HCT116 (cell line): ENCODE measurements around the gene ARMC6. TPM values are rescaled to one million over a fixed set of nuclear protein-coding genes. Genes with fewer than 3 reads are reported as not detected.

Experiments
- ATAC-seq: fragments of 200-7000 bp; cut with Tn5 transposase; 2 replicates; pipeline ENCODE4 v1.9.1; 2020; ENCODE audit warnings: mild to moderate bottlenecking, moderate library complexity
- BruUV-seq: library from RNA; stranded (reverse); fragments of 400-500 nt; replicated peaks from 2 replicates; lab custom pipeline; 2021; lab: Mats Ljungman, UMichigan
- CTCF ChIA-PET: fragments of 300-600 bp; sonication (Branson Sonifier 250); formaldehyde crosslinking; loops from one replicate; lab custom pipeline; 2021; ENCODE audit warnings: antibody characterized with exemption; lab: Charles Lee
- POLR2A ChIA-PET: fragments of 300-600, 350-600 bp; sonication (Branson Sonifier 250); formaldehyde crosslinking; loops from one replicate; lab custom pipeline; 2021; ENCODE audit warnings: antibody characterized with exemption; lab: Charles Lee
- RAD21 ChIA-PET, 2 experiments: fragments of 300-600 bp; sonication (Branson Sonifier 250); formaldehyde crosslinking; loops; one replicate each; lab custom pipeline; 2023; ENCODE audit warnings: low total read pairs in 2 of 2; ENCODE audit not compliant: uncharacterized antibody in 2 of 2, unreplicated experiment in 2 of 2, low non-redundant PET in 1 of 2; lab: Charles Lee
- DNase-seq: peaks from one replicate; pipeline ENCODE4 v3.0.0-alpha.2; 2010; ENCODE audit warnings: low read depth, low spot score
- H2AFZ ChIP-seq: fragments of 200-600 bp; shearing (Covaris generic), sonication (generic); 2 replicates; pipeline ENCODE4 v1.6.1; 2017; ENCODE audit warnings: low read depth, mixed run types, mixed read lengths, antibody characterized with exemption, low read length; ENCODE audit not compliant: poor library complexity, severe bottlenecking
- H3K27ac ChIP-seq: 2 replicates; pipeline ENCODE4 v1.5.1; 2012; ENCODE audit warnings: low read depth, low read length
- H3K27me3 ChIP-seq: fragments of 200-600 bp; sonication (generic); 2 replicates; pipeline ENCODE4 v1.6.1; 2016; ENCODE audit warnings: mixed run types, low read length, mixed read lengths; ENCODE audit not compliant: insufficient read depth
- H3K36me3 ChIP-seq, 2 experiments: fragments of 200-500 bp in 1 of 2; fragments of 200-600 bp in 1 of 2; sonication (Bioruptor generic) in 1 of 2; sonication (generic) in 1 of 2; 2 replicates each; pipeline versions ENCODE4 v1.5.1 to v1.6.1; 2014 to 2016; ENCODE audit warnings: low read length in 2 of 2, inconsistent platforms in 1 of 2, mixed read lengths in 1 of 2, mixed run types in 1 of 2; ENCODE audit not compliant: insufficient read depth in 2 of 2, control insufficient read depth in 1 of 2
- H3K4me1 ChIP-seq, 2 experiments: fragments of 200-600 bp in 1 of 2; sonication (generic) in 1 of 2; 2 replicates each; pipeline versions ENCODE4 v1.5.1 to v1.6.1; 2012 to 2017; ENCODE audit warnings: low read length in 2 of 2, inconsistent platforms in 1 of 2, mild to moderate bottlenecking in 1 of 2, mixed read lengths in 1 of 2, mixed run types in 1 of 2, moderate library complexity in 1 of 2; ENCODE audit not compliant: insufficient read depth in 2 of 2, control insufficient read depth in 1 of 2
- H3K4me2 ChIP-seq: fragments of 200-600 bp; sonication (generic); 2 replicates; pipeline ENCODE4 v1.6.1; 2017; ENCODE audit warnings: mixed run types, low read length, mixed read lengths
- H3K4me3 ChIP-seq, 2 experiments: fragments of 200-600 bp in 1 of 2; sonication (generic) in 1 of 2; replicated peaks in 1 of 2; 2 replicates each; pipeline ENCODE4 v1.5.1; 2011 to 2016; ENCODE audit warnings: low read length in 2 of 2, control low read depth in 1 of 2, low read depth in 1 of 2, mild to moderate bottlenecking in 1 of 2, mixed read lengths in 1 of 2, mixed run types in 1 of 2
- H3K79me2 ChIP-seq: fragments of 200-600 bp; sonication (generic); 2 replicates; pipeline ENCODE4 v1.6.1; 2017; ENCODE audit warnings: mild to moderate bottlenecking, mixed run types, low read length, moderate library complexity, mixed read lengths; ENCODE audit not compliant: insufficient read depth
- H3K9ac ChIP-seq: fragments of 200-600 bp; sonication (generic); 2 replicates; pipeline ENCODE4 v1.6.1; 2016; ENCODE audit warnings: low read length, mixed read lengths
- H3K9me2 ChIP-seq: fragments of 200-600 bp; sonication (generic), shearing (Covaris generic); 2 replicates; pipeline ENCODE4 v1.6.1; 2017; ENCODE audit warnings: mixed run types, mild to moderate bottlenecking, moderate library complexity; ENCODE audit not compliant: insufficient read depth
- H3K9me3 ChIP-seq, 2 experiments: fragments of 200-500 bp in 1 of 2; fragments of 200-600 bp in 1 of 2; sonication (Bioruptor generic) in 1 of 2; sonication (generic) in 1 of 2; 2 replicates each; pipeline ENCODE4 v1.6.1; 2014 to 2017; ENCODE audit warnings: low read length in 2 of 2, mixed read lengths in 2 of 2, inconsistent platforms in 1 of 2, low read depth in 1 of 2, mild to moderate bottlenecking in 1 of 2, mixed run types in 1 of 2, moderate library complexity in 1 of 2; ENCODE audit not compliant: control insufficient read depth in 1 of 2, insufficient read depth in 1 of 2
- H4K20me1 ChIP-seq: fragments of 200-600 bp; sonication (generic), shearing (Covaris generic); 2 replicates; pipeline ENCODE4 v1.6.1; 2017; ENCODE audit warnings: mixed run types, mild to moderate bottlenecking, moderate library complexity; ENCODE audit not compliant: insufficient read depth
- CBX3 ChIP-seq: IDR thresholded peaks from 2 replicates; pipeline ENCODE4 v1.6.1; 2012; ENCODE audit warnings: low read depth
- EGR1 ChIP-seq: IDR thresholded peaks from 2 replicates; pipeline ENCODE4 v1.6.1; 2012; ENCODE audit warnings: low read depth
- EZH2 ChIP-seq: fragments of 200-600 bp; sonication (generic); IDR thresholded peaks from 2 replicates; pipeline ENCODE4 v1.6.1; 2017; ENCODE audit warnings: antibody characterized with exemption, mixed run types
- EZH2phosphoT487 ChIP-seq: fragments of 200-600 bp; IDR thresholded peaks from 2 replicates; pipeline ENCODE4 v1.6.1; 2018; ENCODE audit warnings: antibody characterized with exemption, borderline replicate concordance
- FOSL1 ChIP-seq: IDR thresholded peaks from 2 replicates; pipeline ENCODE4 v1.6.1; 2012; ENCODE audit warnings: low read depth
- JUND ChIP-seq: IDR thresholded peaks from 2 replicates; pipeline ENCODE4 v1.6.1; 2012
- POLR2A ChIP-seq: IDR thresholded peaks from 2 replicates; pipeline ENCODE4 v1.7.0; 2011; ENCODE audit warnings: borderline replicate concordance; ENCODE audit not compliant: insufficient read depth, insufficient read length; ENCODE audit errors: extremely low read depth
- POLR2AphosphoS5 ChIP-seq: IDR thresholded peaks from 2 replicates; pipeline ENCODE4 v1.6.1; 2011; ENCODE audit warnings: mild to moderate bottlenecking, low read depth, low read length, moderate library complexity
- RAD21 ChIP-seq: IDR thresholded peaks from 2 replicates; pipeline ENCODE4 v1.6.1; 2012; ENCODE audit warnings: low read depth, mild to moderate bottlenecking
- REST ChIP-seq: IDR thresholded peaks from 2 replicates; pipeline ENCODE4 v1.6.1; 2012; ENCODE audit warnings: low read depth
- SIN3A ChIP-seq: IDR thresholded peaks from 2 replicates; pipeline ENCODE4 v1.6.1; 2012; ENCODE audit warnings: low read depth
- SP1 ChIP-seq: IDR thresholded peaks from 2 replicates; pipeline ENCODE4 v1.6.1; 2012; ENCODE audit warnings: low read depth
- SRF ChIP-seq: IDR thresholded peaks from 2 replicates; pipeline ENCODE4 v1.6.1; 2012; ENCODE audit warnings: low read depth
- TCF7L2 ChIP-seq: IDR thresholded peaks from 2 replicates; pipeline ENCODE4 v1.7.0; 2011; ENCODE audit warnings: borderline replicate concordance, inconsistent platforms; ENCODE audit not compliant: insufficient read depth, insufficient read length; ENCODE audit errors: extremely low read depth
- ZFX ChIP-seq: fragments of 450-650 bp; IDR thresholded peaks from 2 replicates; pipeline ENCODE4 v1.6.1; 2017
- ZNF274 ChIP-seq: fragments of 200-500 bp; sonication (Bioruptor generic); IDR thresholded peaks from 2 replicates; pipeline ENCODE4 v1.6.1; 2014; ENCODE audit warnings: mild to moderate bottlenecking, low read depth, low read length, inconsistent platforms
- intact Hi-C: fragments of 100-400 bp; cut with micrococcal nuclease; formaldehyde crosslinking; loops from 2 replicates; pipeline ENCODE4 v1.10.0; 2022
- total RNA-seq: library from RNA; stranded (reverse); gene quantifications from one replicate; pipeline ENCODE4 v1.2.1, GENCODE V29; 2021; ENCODE audit not compliant: unreplicated experiment
- TF ChIP-seq, protein P1 (sequence below): IDR thresholded peaks from 2 replicates; pipeline ENCODE4 v1.6.1; 2012
- TF ChIP-seq, protein P2 (sequence below): IDR thresholded peaks from 2 replicates; pipeline ENCODE4 v1.6.1; 2012

The ARMC6 gene
- total RNA-seq, 1 experiment from 2014 or later = 34.7 TPM

GRCh38 chr19:19050104-19050503 is 16.7 kb downstream of the ARMC6 start:
- TF ChIP-seq SRF (no peak), REST (no peak), SP1 (no peak), TCF7L2 (no peak), RAD21 (no peak), ZNF274 (no peak), CBX3 (no peak), POLR2A (no peak), ZFX (no peak), JUND (no peak), FOSL1 (no peak), EGR1 (no peak), EZH2 (no peak), POLR2AphosphoS5 (no peak), SIN3A (no peak), EZH2phosphoT487 (no peak)
- TF ChIP-seq, protein P1, sequence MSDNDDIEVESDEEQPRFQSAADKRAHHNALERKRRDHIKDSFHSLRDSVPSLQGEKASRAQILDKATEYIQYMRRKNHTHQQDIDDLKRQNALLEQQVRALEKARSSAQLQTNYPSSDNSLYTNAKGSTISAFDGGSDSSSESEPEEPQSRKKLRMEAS = no peak
- TF ChIP-seq, protein P2, sequence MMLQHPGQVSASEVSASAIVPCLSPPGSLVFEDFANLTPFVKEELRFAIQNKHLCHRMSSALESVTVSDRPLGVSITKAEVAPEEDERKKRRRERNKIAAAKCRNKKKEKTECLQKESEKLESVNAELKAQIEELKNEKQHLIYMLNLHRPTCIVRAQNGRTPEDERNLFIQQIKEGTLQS = no peak
- Histone ChIP-seq H3K9me3 (no peaks in the 10 kb centered on the region), H3K27ac (no peak overlapping the region), H2AFZ (no peak overlapping the region), H3K27me3 (no peaks in the 10 kb centered on the region), H3K4me3 (no peak overlapping the region), H3K79me2 (no peaks in the 10 kb centered on the region), H3K36me3 (peaks cover 11 to 32% of the 10 kb centered on the region in 2 experiments; a peak in 3 of 4 replicates), H3K9me2 (no peaks in the 10 kb centered on the region), H4K20me1 (no peaks in the 10 kb centered on the region), H3K4me2 (no peak overlapping the region), H3K9ac (no peak overlapping the region), H3K4me1 (no peaks in the 10 kb centered on the region)
- ATAC-seq (no peak), DNase-seq (no peak)
- RAD21 ChIA-PET = no interaction called here
- intact Hi-C loops = no loop called here
- CTCF ChIA-PET = no interaction called here
- POLR2A ChIA-PET = no interaction called here
- no TSS peak for BruUV-seq
